SK-N-SH (cell line): ENCODE measurements around the gene RIMS1. TPM values are rescaled to one million over a fixed set of nuclear protein-coding genes. Genes with fewer than 3 reads are reported as not detected.

Source experiments
- CTCF ChIA-PET: fragments of 300-600, 350-600 bp; formaldehyde crosslinking; extraction: SDS; loops from one replicate; lab custom pipeline; 2021; lab: Yijun Ruan, JAX
- POLR2A ChIA-PET: fragments of 350-600 bp; sonication (Branson Sonifier 250); formaldehyde crosslinking; extraction: SDS; loops from one replicate; lab custom pipeline; 2020; ENCODE audit warnings: antibody characterized with exemption, inconsistent platforms; lab: Yijun Ruan, JAX
- DNase-seq: peaks from one replicate; pipeline ENCODE4 v3.0.0; 2012
- H2AFZ ChIP-seq: fragments of 200-600 bp; sonication (generic); 2 replicates; pipeline ENCODE4 v1.8.1; 2016; ENCODE audit warnings: antibody characterized with exemption, mild to moderate bottlenecking, low read depth
- H3F3A ChIP-seq: fragments of 200-600 bp; sonication (generic); replicated peaks from 2 replicates; pipeline ENCODE3; 2016; ENCODE audit warnings: antibody characterized with exemption, mild to moderate bottlenecking; ENCODE audit not compliant: insufficient read depth
- H3K27ac ChIP-seq, 2 experiments: fragments of 200-500 bp in 1 of 2; fragments of 200-600 bp in 1 of 2; sonication (Bioruptor generic) in 1 of 2; sonication (generic), shearing (Covaris generic) in 1 of 2; 2 replicates each; pipeline versions ENCODE4 v1.5.1 to v1.6.1; 2014 to 2016; ENCODE audit warnings: low read depth in 2 of 2, inconsistent platforms in 1 of 2, low read length in 1 of 2, mild to moderate bottlenecking in 1 of 2, mixed read lengths in 1 of 2
- H3K27me3 ChIP-seq: fragments of 200-600 bp; sonication (generic), shearing (Covaris generic); 2 replicates; pipeline ENCODE4 v1.6.1; 2016; ENCODE audit warnings: mixed run types; ENCODE audit not compliant: insufficient read depth
- H3K36me3 ChIP-seq, 2 experiments: fragments of 200-500 bp in 1 of 2; fragments of 200-600 bp in 1 of 2; sonication (Bioruptor generic) in 1 of 2; sonication (generic) in 1 of 2; replicated peaks in 1 of 2; 2 replicates each; pipeline versions ENCODE3 to v1.5.1; 2014 to 2016; ENCODE audit warnings: low read length in 1 of 2, mild to moderate bottlenecking in 1 of 2; ENCODE audit not compliant: insufficient read depth in 2 of 2, control insufficient read depth in 1 of 2
- H3K4me1 ChIP-seq, 2 experiments: fragments of 200-500 bp in 1 of 2; fragments of 200-600 bp in 1 of 2; sonication (Bioruptor generic) in 1 of 2; sonication (generic), shearing (Covaris generic) in 1 of 2; 2 replicates each; pipeline versions ENCODE4 v1.5.1 to v1.6.1; 2014 to 2016; ENCODE audit warnings: low read depth in 1 of 2, low read length in 1 of 2, mixed run types in 1 of 2; ENCODE audit not compliant: insufficient read depth in 2 of 2, control insufficient read depth in 1 of 2
- H3K4me2 ChIP-seq: fragments of 200-600 bp; sonication (generic), shearing (Covaris generic); 2 replicates; pipeline ENCODE4 v1.6.1; 2017; ENCODE audit warnings: mixed run types
- H3K4me3 ChIP-seq, 2 experiments: fragments of 200-500 bp in 1 of 2; fragments of 200-600 bp in 1 of 2; sonication (Bioruptor generic) in 1 of 2; sonication (generic), shearing (Covaris generic) in 1 of 2; 2 replicates each; pipeline versions ENCODE4 v1.5.1 to v1.8.1; 2014 to 2016; ENCODE audit warnings: low read depth in 2 of 2, inconsistent platforms in 1 of 2, low read length in 1 of 2, mild to moderate bottlenecking in 1 of 2, mixed read lengths in 1 of 2, moderate library complexity in 1 of 2
- H3K79me2 ChIP-seq: fragments of 200-600 bp; sonication (generic); 2 replicates; pipeline ENCODE4 v1.8.1; 2017; ENCODE audit warnings: mild to moderate bottlenecking; ENCODE audit not compliant: insufficient read depth
- H3K9ac ChIP-seq: fragments of 200-600 bp; sonication (generic); 2 replicates; pipeline ENCODE4 v1.6.1; 2017; ENCODE audit warnings: mixed run types
- H3K9me2 ChIP-seq: fragments of 200-600 bp; sonication (generic); 2 replicates; pipeline ENCODE4 v1.6.1; 2017; ENCODE audit warnings: mixed run types
- H3K9me3 ChIP-seq: fragments of 200-600 bp; sonication (generic); 2 replicates; pipeline ENCODE4 v1.6.1; 2017; ENCODE audit warnings: mixed run types, mild to moderate bottlenecking, moderate library complexity
- H4K20me1 ChIP-seq: fragments of 200-600 bp; sonication (generic); 2 replicates; pipeline ENCODE4 v1.6.1; 2017; ENCODE audit warnings: mild to moderate bottlenecking, mixed run types; ENCODE audit not compliant: insufficient read depth
- CHD2 ChIP-seq: fragments of 150-350 bp; IDR thresholded peaks from 2 replicates; pipeline ENCODE4 v1.6.1; 2018; ENCODE audit warnings: low read length; ENCODE audit not compliant: partially characterized antibody
- ELF1 ChIP-seq: IDR thresholded peaks from 2 replicates; pipeline ENCODE4 v1.4.0; 2012
- EP300 ChIP-seq, 2 experiments: IDR thresholded peaks; 2 replicates each; pipeline versions ENCODE4 v1.4.0 to v1.6.1; 2012; ENCODE audit warnings: borderline replicate concordance in 1 of 2, low read depth in 1 of 2, low read length in 1 of 2
- EZH2phosphoT487 ChIP-seq: fragments of 200-600 bp; sonication (generic); IDR thresholded peaks from 2 replicates; pipeline ENCODE4 v1.6.1; 2017; ENCODE audit warnings: low read depth, mixed run types, mild to moderate bottlenecking, antibody characterized with exemption, moderate library complexity, borderline replicate concordance
- FOXJ3 ChIP-seq: sonication (generic); formaldehyde crosslinking; IDR thresholded peaks from 2 replicates; pipeline ENCODE4 v1.5.1; 2020; ENCODE audit warnings: mild to moderate bottlenecking, missing genetic modification reagents
- GABPA ChIP-seq: IDR thresholded peaks from 2 replicates; pipeline ENCODE4 v1.4.0; 2012; ENCODE audit warnings: low read depth, mild to moderate bottlenecking
- GATA2 ChIP-seq: sonication (generic); formaldehyde crosslinking; IDR thresholded peaks from 2 replicates; pipeline ENCODE4 v1.5.0; 2020; ENCODE audit warnings: mild to moderate bottlenecking, missing genetic modification reagents
- IRF3 ChIP-seq: fragments of 150-350 bp; IDR thresholded peaks from 2 replicates; pipeline ENCODE4 v1.6.1; 2016; ENCODE audit warnings: mild to moderate bottlenecking, low read depth, low read length
- MEF2A ChIP-seq: IDR thresholded peaks from 2 replicates; pipeline ENCODE4 v1.4.0; 2012; ENCODE audit warnings: low read depth, borderline replicate concordance
- MXI1 ChIP-seq: IDR thresholded peaks from 2 replicates; pipeline ENCODE4 v1.6.1; 2012; ENCODE audit warnings: mild to moderate bottlenecking, low read depth, low read length, improper control_type of control experiment
- NRF1 ChIP-seq: IDR thresholded peaks from 2 replicates; pipeline ENCODE4 v1.6.1; 2012; ENCODE audit warnings: low read depth, mild to moderate bottlenecking, low read length
- POLR2AphosphoS5 ChIP-seq: IDR thresholded peaks from 2 replicates; pipeline ENCODE4 v1.6.1; 2012; ENCODE audit warnings: low read depth, low read length
- RAD21 ChIP-seq: IDR thresholded peaks from 2 replicates; pipeline ENCODE4 v1.6.1; 2012; ENCODE audit warnings: mild to moderate bottlenecking, low read length
- RFX5 ChIP-seq: IDR thresholded peaks from 2 replicates; pipeline ENCODE4 v1.6.1; 2012; ENCODE audit warnings: mild to moderate bottlenecking, improper control_type of control experiment, low read length
- RXRA ChIP-seq: IDR thresholded peaks from 2 replicates; pipeline ENCODE4 v1.4.0; 2012; ENCODE audit warnings: low read depth, mild to moderate bottlenecking, borderline replicate concordance
- SIN3A ChIP-seq: IDR thresholded peaks from 2 replicates; pipeline ENCODE4 v1.6.1; 2012; ENCODE audit warnings: low read depth, mild to moderate bottlenecking, low read length, moderate library complexity, borderline replicate concordance
- TCF12 ChIP-seq: IDR thresholded peaks from 2 replicates; pipeline ENCODE4 v1.4.0; 2012
- TEAD4 ChIP-seq: IDR thresholded peaks from 2 replicates; pipeline ENCODE4 v1.4.0; 2012; ENCODE audit warnings: mild to moderate bottlenecking, borderline replicate concordance; ENCODE audit not compliant: insufficient read depth
- WGBS: methylation state at CpG from one replicate; pipeline ENCODE4 v1.1.6; 2017; ENCODE audit warnings: low lambda C conversion rate; 5-methylcytosine and 5-hydroxymethylcytosine counted together
- polyA plus RNA-seq, 3 experiments: library from polyadenylated mRNA; depleted of rRNA; stranded (reverse); fragments of >200 nt; gene quantifications; 2 replicates each; pipeline ENCODE4 v1.2.3, GENCODE V29; 2012
- TF ChIP-seq, protein P1 (sequence below): IDR thresholded peaks from 2 replicates; pipeline ENCODE4; 2012
- TF ChIP-seq, protein P2 (sequence below): IDR thresholded peaks from 2 replicates; pipeline ENCODE4 v1.4.0; 2012; ENCODE audit warnings: low read depth, borderline replicate concordance

The RIMS1 gene
- polyA plus RNA-seq, 1 of the 3 experiments (the other 2 are of a cell fraction) = 0.20 TPM

- H3K4me1 ChIP-seq = no peaks in the 10 kb centered on the region
- no peaks in the 10 kb centered on the region for H3K36me3 ChIP-seq
- no peak overlapping the region for H3K27ac ChIP-seq
- H3K4me3 ChIP-seq = no peak overlapping the region
- H4K20me1 ChIP-seq = no peaks in the 10 kb centered on the region
- H3K4me2 ChIP-seq = no peak overlapping the region
- no peaks in the 10 kb centered on the region for H3K9me3 ChIP-seq
- no peaks in the 10 kb centered on the region for H3K79me2 ChIP-seq
- H3K9me2 ChIP-seq = no peaks in the 10 kb centered on the region
- no peak overlapping the region for H3K9ac ChIP-seq
- 31% methylated on average over 4 of the region's 4 CpGs for WGBS
- H3K27me3 ChIP-seq = no peaks in the 10 kb centered on the region
- TF ChIP-seq MEF2A = no peak
- no peak for TF ChIP-seq RFX5
- TF ChIP-seq, protein P1, sequence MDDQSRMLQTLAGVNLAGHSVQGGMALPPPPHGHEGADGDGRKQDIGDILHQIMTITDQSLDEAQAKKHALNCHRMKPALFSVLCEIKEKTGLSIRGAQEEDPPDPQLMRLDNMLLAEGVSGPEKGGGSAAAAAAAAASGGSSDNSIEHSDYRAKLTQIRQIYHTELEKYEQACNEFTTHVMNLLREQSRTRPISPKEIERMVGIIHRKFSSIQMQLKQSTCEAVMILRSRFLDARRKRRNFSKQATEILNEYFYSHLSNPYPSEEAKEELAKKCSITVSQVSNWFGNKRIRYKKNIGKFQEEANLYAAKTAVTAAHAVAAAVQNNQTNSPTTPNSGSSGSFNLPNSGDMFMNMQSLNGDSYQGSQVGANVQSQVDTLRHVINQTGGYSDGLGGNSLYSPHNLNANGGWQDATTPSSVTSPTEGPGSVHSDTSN = no peak
- TF ChIP-seq CHD2 = no peak
- TF ChIP-seq GABPA = no peak
- TF ChIP-seq GATA2 (CRISPR knock-in tag) = no peak
- no peak for TF ChIP-seq IRF3
- no peak for TF ChIP-seq RXRA
- TF ChIP-seq ELF1 = no peak
- no peak for TF ChIP-seq POLR2AphosphoS5
- TF ChIP-seq, protein P2, sequence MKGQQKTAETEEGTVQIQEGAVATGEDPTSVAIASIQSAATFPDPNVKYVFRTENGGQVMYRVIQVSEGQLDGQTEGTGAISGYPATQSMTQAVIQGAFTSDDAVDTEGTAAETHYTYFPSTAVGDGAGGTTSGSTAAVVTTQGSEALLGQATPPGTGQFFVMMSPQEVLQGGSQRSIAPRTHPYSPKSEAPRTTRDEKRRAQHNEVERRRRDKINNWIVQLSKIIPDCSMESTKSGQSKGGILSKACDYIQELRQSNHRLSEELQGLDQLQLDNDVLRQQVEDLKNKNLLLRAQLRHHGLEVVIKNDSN = no peak
- TF ChIP-seq FOXJ3 (CRISPR knock-in tag) = no peak
- TF ChIP-seq MXI1 = no peak
- no peak for TF ChIP-seq SIN3A
- TF ChIP-seq TCF12 = no peak
- TF ChIP-seq, all 33 proteins: peak for 0
- Histone ChIP-seq H2AFZ (no peak overlapping the region), H3F3A (no peaks in the 10 kb centered on the region)
- CTCF ChIA-PET = interaction anchor here (1.6 kb wide), 1 partner anchor 11 kb away, joined by 3 read pairs; no protein-coding TSS in a partner anchor
- no peak for DNase-seq
- POLR2A ChIA-PET = no interaction called here
These were observed 21.9 kb downstream of the RIMS1 start for GRCh38 chr6:71908162-71908765.

- no peak for DNase-seq
- WGBS = 42% methylated on average over 1 of the region's 1 CpG
These were observed 27.3 kb downstream of the RIMS1 start for GRCh38 chr6:71913444-71914234.

More at GRCh38 chr6:71913444-71914234, 27.3 kb downstream of the RIMS1 start:
- Histone ChIP-seq H3K9me2 (no peaks in the 10 kb centered on the region), H3K36me3 (no peaks in the 10 kb centered on the region), H3K4me3 (no peak overlapping the region), H3K4me2 (no peak overlapping the region), H2AFZ (no peak overlapping the region), H3F3A (no peaks in the 10 kb centered on the region), H3K79me2 (no peaks in the 10 kb centered on the region), H3K9me3 (no peaks in the 10 kb centered on the region), H3K4me1 (no peaks in the 10 kb centered on the region; a peak in 1 of 4 replicates), H4K20me1 (no peaks in the 10 kb centered on the region), H3K27ac (no peak overlapping the region), H3K9ac (no peak overlapping the region), H3K27me3 (no peaks in the 10 kb centered on the region)
- POLR2A ChIA-PET = no interaction called here
- CTCF ChIA-PET = interaction anchor here (2.4 kb wide), 1 partner anchor 27 kb away, joined by 5 read pairs; the partner anchor contains the start of gene RIMS1
- TF ChIP-seq RFX5 (no peak), RAD21 (no peak), POLR2AphosphoS5 (no peak), MXI1 (no peak), NRF1 (no peak), EP300 (IDR thresholded peaks at IDR 0.05; ENCODE audit: borderline replicate concordance in 1 of 2, low read depth in 1 of 2, low read length in 1 of 2) (no peak), CHD2 (no peak), FOXJ3 (CRISPR knock-in tag) (no peak), EZH2phosphoT487 (no peak), TEAD4 (no peak)
- TF ChIP-seq, protein P2 = no peak
- TF ChIP-seq, protein P1 = no peak
